GM23248 (cell line): Measurements from ENCODE around the gene EDAR. TPM values are rescaled to one million over a fixed set of nuclear protein-coding genes. Genes with fewer than 3 reads are reported as not detected.

Experiments
- DNase-seq: peaks from one replicate; pipeline ENCODE4 v3.0.0-alpha.2; 2015
- H2AFZ ChIP-seq: fragments of 200-600 bp; sonication (generic); 2 replicates; pipeline ENCODE4 v1.6.1; 2016; ENCODE audit warnings: antibody characterized with exemption
- H3F3A ChIP-seq: fragments of 200-600 bp; sonication (generic); 2 replicates; pipeline ENCODE4 v1.6.1; 2016; ENCODE audit warnings: mild to moderate bottlenecking, antibody characterized with exemption, mixed run types; ENCODE audit not compliant: insufficient read depth
- H3K27ac ChIP-seq: fragments of 200-600 bp; sonication (generic); 2 replicates; pipeline ENCODE4 v1.5.1; 2016; ENCODE audit warnings: mild to moderate bottlenecking
- H3K27me3 ChIP-seq: fragments of 200-600 bp; sonication (generic); replicated peaks from 2 replicates; pipeline ENCODE4 v1.6.1; 2016; ENCODE audit warnings: mild to moderate bottlenecking; ENCODE audit not compliant: insufficient read depth
- H3K36me3 ChIP-seq: fragments of 200-600 bp; sonication (generic); 2 replicates; pipeline ENCODE4 v1.6.1; 2016; ENCODE audit warnings: low read depth, mild to moderate bottlenecking
- H3K4me1 ChIP-seq: fragments of 200-600 bp; sonication (generic); 2 replicates; pipeline ENCODE4 v1.6.1; 2016; ENCODE audit warnings: mild to moderate bottlenecking; ENCODE audit not compliant: insufficient read depth
- H3K4me2 ChIP-seq: fragments of 200-600 bp; sonication (generic); one replicate; pipeline ENCODE4 v1.6.1; 2016; ENCODE audit warnings: mild to moderate bottlenecking; ENCODE audit not compliant: unreplicated experiment
- H3K4me3 ChIP-seq: fragments of 200-600 bp; sonication (generic); 2 replicates; pipeline ENCODE4 v1.5.1; 2016; ENCODE audit warnings: mild to moderate bottlenecking
- H3K79me2 ChIP-seq: fragments of 200-600 bp; sonication (generic); 2 replicates; pipeline ENCODE4 v1.6.1; 2016; ENCODE audit warnings: mild to moderate bottlenecking; ENCODE audit not compliant: insufficient read depth
- H3K9ac ChIP-seq: fragments of 200-600 bp; sonication (generic); 2 replicates; pipeline ENCODE4 v1.6.1; 2016; ENCODE audit warnings: mild to moderate bottlenecking
- H3K9me2 ChIP-seq: fragments of 200-600 bp; sonication (generic); 2 replicates; pipeline ENCODE4 v1.6.1; 2016; ENCODE audit warnings: mixed run types, mild to moderate bottlenecking, moderate library complexity; ENCODE audit not compliant: insufficient read depth
- H3K9me3 ChIP-seq: fragments of 200-600 bp; sonication (generic); one replicate; pipeline ENCODE4 v1.6.1; 2017; ENCODE audit warnings: low read depth
- H4K20me1 ChIP-seq: fragments of 200-600 bp; sonication (generic); 2 replicates; pipeline ENCODE4 v1.6.0; 2016; ENCODE audit not compliant: insufficient read depth
- EZH2 ChIP-seq: fragments of 200-600 bp; sonication (generic); IDR thresholded peaks from 2 replicates; pipeline ENCODE4 v1.6.1; 2018; ENCODE audit warnings: antibody characterized with exemption, mild to moderate bottlenecking; ENCODE audit not compliant: insufficient read depth, poor library complexity, severe bottlenecking
- EZH2phosphoT487 ChIP-seq: fragments of 200-600 bp; sonication (generic); IDR thresholded peaks from 2 replicates; pipeline ENCODE4 v1.6.1; 2018; ENCODE audit warnings: antibody characterized with exemption, moderate library complexity, mild to moderate bottlenecking, low read depth; ENCODE audit not compliant: insufficient read depth
- WGBS, 2 experiments: methylation state at CpG; one replicate each; pipeline ENCODE4 v1.1.6; 2015 to 2017; ENCODE audit warnings: low lambda C conversion rate in 2 of 2, low coverage in 1 of 2; ENCODE audit errors: missing lambda C conversion rate in 2 of 2; 5-methylcytosine and 5-hydroxymethylcytosine counted together
- in situ Hi-C: fragments of 300-500 bp; cut with MboI; formaldehyde crosslinking; loops from 2 replicates; pipeline ENCODE4 v1.15.0; 2020
- polyA plus RNA-seq: library from polyadenylated mRNA; unstranded; fragments of >200 nt; fragmentation: Nextera tagmentation; extraction: Ambion mirVana; gene quantifications from 2 replicates; pipeline ENCODE4 v1.2.1, GENCODE V29; 2016
- total RNA-seq: library from RNA; depleted of rRNA; stranded (reverse); fragments of >200 nt; shearing (Covaris generic); gene quantifications from 2 replicates; pipeline ENCODE4 v1.2.3, GENCODE V29; 2014

EDAR gene
- total and polyA plus RNA-seq, 2 experiments from 2014 or later: not detected

DNA sequence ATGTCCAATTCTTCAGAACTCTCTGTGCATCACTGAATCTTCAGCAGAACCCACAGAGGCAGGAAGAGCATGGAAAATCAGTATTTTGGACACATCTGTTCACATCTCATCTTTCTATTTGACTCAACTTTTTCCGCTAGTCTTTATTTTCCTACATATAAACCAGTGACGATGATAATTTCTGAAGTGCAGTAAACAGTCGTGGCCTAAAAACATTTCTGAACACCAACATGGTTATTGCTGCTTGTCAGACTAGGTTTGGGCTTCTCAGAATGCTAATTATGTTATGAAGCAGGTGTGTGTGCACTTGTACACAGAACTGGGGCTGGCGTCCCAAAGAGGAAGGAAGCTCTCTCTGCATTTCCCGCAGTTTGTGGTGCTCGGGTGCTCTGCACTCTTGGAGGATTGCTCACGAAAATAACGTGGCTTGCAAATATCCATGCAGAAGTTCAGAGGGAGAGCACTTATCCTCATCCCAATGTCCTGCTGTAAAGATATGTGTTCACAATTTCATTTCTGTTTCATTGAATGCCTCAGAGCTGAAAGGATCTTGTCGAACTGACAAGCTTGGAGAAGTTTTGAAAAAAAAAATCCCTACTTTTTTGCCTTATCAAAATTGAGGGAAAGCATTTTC is 50.8 kb downstream of the EDAR start:
- Histone ChIP-seq H3K27ac (no peak overlapping the region), H3K27me3 (peaks cover 72% of the 10 kb centered on the region)

DNA sequence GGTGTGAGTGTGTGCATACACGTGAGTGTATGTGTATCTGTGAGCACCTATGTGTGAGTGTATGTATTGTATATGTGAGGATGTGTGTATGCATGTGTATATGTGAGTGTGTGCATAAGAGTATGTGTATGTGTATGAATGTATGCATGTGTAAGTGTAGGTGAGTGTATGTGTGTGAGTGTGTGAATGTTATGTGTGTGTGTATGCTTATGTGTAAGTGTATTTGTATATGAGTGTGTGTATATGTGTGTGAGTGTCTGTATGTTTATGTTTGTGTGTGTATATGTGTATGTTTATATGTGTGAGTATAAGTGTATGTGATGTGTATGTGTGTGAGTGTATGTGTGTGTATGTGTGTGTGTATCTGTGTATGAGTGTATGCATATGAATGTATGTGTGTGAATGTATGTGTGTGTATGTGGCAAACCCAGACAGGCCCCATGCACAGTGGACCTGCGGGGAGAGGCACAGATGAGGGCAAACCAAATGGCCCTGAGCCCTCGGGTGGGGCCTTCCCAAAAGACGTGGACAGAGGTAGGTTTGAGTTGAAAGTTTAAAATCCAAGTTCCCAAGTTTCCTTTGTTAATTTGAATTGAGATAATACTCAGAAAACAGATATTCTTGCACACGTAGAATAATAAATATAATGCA is 51.5 kb downstream of the EDAR start:
- 49 to 57% methylated on average over 5 of the region's 5 CpGs for WGBS, 2 experiments
- Histone ChIP-seq H3K27me3 (peaks cover 72% of the 10 kb centered on the region), H3K4me1 (no peaks in the 10 kb centered on the region)

More for the DNA sequence above, 50.8 kb downstream of the EDAR start:
- H3K36me3 ChIP-seq: no peaks in the 10 kb centered on the region
- no peak overlapping the region for H3K9ac ChIP-seq
- H3K4me2 ChIP-seq: no peak overlapping the region
- no peaks in the 10 kb centered on the region for H3K9me2 ChIP-seq
- DNase-seq: no peak
- no peak for TF ChIP-seq EZH2phosphoT487
- TF ChIP-seq EZH2: no peak
- in situ Hi-C loops: no loop called here
- no peaks in the 10 kb centered on the region for H3F3A ChIP-seq
- no peaks in the 10 kb centered on the region for H3K79me2 ChIP-seq
- no peaks in the 10 kb centered on the region for H3K4me1 ChIP-seq
- no peak overlapping the region for H2AFZ ChIP-seq
- no peaks in the 10 kb centered on the region for H3K9me3 ChIP-seq
- no peaks in the 10 kb centered on the region for H4K20me1 ChIP-seq
- H3K4me3 ChIP-seq: no peak overlapping the region
- WGBS, 2 experiments: 58 to 60% methylated on average over 9 of the region's 9 CpGs

DNA sequence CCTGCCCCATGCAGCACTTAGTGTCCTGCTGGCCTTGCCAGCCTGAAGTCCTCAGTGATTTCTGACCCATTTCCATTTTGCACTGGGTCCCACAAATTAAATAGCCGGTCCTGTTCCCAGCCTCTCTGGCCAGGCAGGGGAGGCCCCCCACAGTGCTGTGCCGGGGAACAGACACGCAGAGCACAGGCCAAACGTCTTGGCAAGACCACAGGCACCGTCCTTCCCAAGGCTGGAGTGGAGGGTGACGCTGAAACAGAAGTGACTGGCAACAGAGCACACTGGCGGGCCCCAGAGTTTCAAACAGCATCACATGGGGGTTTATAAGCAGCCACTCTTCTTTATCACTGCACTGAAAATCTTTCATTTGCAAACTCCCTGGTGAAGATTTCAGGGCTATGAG is 52.2 kb downstream of the EDAR start:
- no peaks in the 10 kb centered on the region for H4K20me1 ChIP-seq
- TF ChIP-seq EZH2phosphoT487: no peak
- no peak for TF ChIP-seq EZH2
- H3K79me2 ChIP-seq: no peaks in the 10 kb centered on the region
- H2AFZ ChIP-seq: no peak overlapping the region
- no peaks in the 10 kb centered on the region for H3K36me3 ChIP-seq
- H3K9me3 ChIP-seq: no peaks in the 10 kb centered on the region
- no peaks in the 10 kb centered on the region for H3F3A ChIP-seq
- H3K4me3 ChIP-seq: no peak overlapping the region
- H3K9ac ChIP-seq: no peak overlapping the region
- in situ Hi-C loops: no loop called here
- 16 to 17% methylated on average over 7 of the region's 7 CpGs for WGBS, 2 experiments
- H3K27me3 ChIP-seq: peaks cover 74% of the 10 kb centered on the region
- H3K4me1 ChIP-seq: no peaks in the 10 kb centered on the region
- no peaks in the 10 kb centered on the region for H3K9me2 ChIP-seq
- H3K4me2 ChIP-seq: no peak overlapping the region
- H3K27ac ChIP-seq: no peak overlapping the region
- DNase-seq: no peak

More for the DNA sequence above, 51.5 kb downstream of the EDAR start:
- H3F3A ChIP-seq: no peaks in the 10 kb centered on the region
- H4K20me1 ChIP-seq: no peaks in the 10 kb centered on the region
- H3K27ac ChIP-seq: no peak overlapping the region
- no peak for DNase-seq
- in situ Hi-C loops: no loop called here
- no peak overlapping the region for H3K9ac ChIP-seq
- no peaks in the 10 kb centered on the region for H3K79me2 ChIP-seq
- H3K4me3 ChIP-seq: no peak overlapping the region
- H2AFZ ChIP-seq: no peak overlapping the region
- no peaks in the 10 kb centered on the region for H3K9me2 ChIP-seq
- H3K4me2 ChIP-seq: no peak overlapping the region
- H3K36me3 ChIP-seq: no peaks in the 10 kb centered on the region
- TF ChIP-seq EZH2phosphoT487: no peak
- TF ChIP-seq EZH2: no peak
- no peaks in the 10 kb centered on the region for H3K9me3 ChIP-seq

DNA sequence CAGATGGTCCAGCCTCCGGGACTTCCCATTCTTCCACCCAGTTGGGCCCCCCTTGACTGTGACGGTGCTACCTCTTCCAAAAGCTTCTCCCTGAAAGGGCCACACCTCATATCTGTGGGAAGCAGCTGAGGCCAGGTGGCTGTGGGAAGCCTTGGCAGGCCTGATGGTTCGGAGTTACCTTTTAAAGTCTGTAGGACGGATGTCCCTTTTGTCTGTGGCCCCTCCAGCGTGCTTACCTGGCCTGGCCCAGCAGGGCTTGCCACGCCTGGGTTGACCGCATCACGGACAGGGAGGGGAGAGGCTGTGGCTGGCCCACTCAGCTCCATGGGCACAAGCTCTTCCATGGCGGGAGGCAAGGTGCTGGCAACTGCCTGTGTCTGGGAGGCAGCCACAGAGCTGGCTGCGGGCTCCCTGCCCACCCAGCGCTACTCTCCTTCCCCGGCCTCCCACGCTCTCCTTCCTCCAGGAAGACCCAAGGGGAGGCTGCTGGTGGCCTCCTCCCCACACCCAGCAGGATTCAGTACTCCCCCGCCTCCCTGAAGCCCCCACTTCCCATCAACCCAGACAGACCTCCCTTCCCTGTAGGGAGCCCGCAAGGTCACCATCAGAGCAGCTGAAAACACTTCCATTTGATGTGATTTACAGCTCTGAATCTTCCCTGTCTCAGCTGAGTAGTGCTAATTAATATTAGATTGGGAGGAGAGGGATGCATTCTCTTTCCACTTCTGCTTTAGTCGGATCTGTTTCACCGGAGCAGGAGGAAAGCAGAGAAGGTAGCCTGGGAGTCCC is 52.8 kb downstream of the EDAR start:
- H3K27ac ChIP-seq: no peak overlapping the region
- no peak overlapping the region for H3K4me2 ChIP-seq
- WGBS, 2 experiments: 70 to 73% methylated on average over 12 to 17 of the region's 17 CpGs
- H3K27me3 ChIP-seq: peaks cover 74% of the 10 kb centered on the region
- H3K4me1 ChIP-seq: no peaks in the 10 kb centered on the region
- no peaks in the 10 kb centered on the region for H3K79me2 ChIP-seq
- H3K9ac ChIP-seq: no peak overlapping the region
- no peak overlapping the region for H3K4me3 ChIP-seq
- no peaks in the 10 kb centered on the region for H3K9me3 ChIP-seq
- H2AFZ ChIP-seq: no peak overlapping the region
- H3F3A ChIP-seq: no peaks in the 10 kb centered on the region
- H4K20me1 ChIP-seq: no peaks in the 10 kb centered on the region
- H3K36me3 ChIP-seq: no peaks in the 10 kb centered on the region
- no peak for DNase-seq
- TF ChIP-seq EZH2phosphoT487 (no peak), EZH2 (no peak)
- in situ Hi-C loops: no loop called here
- no peaks in the 10 kb centered on the region for H3K9me2 ChIP-seq
